ENCODE data around the gene ENTHD1. TPM values are rescaled to one million over a fixed set of nuclear protein-coding genes. Genes with fewer than 3 reads are reported as not detected.

ENTHD1 gene
- polyA plus RNA-seq, 1 donor from 2014 or later: not detected

GRCh38 chr22:39856588-39856987 lies 37.0 kb downstream of the ENTHD1 start:
- no peak for TF ChIP-seq EP300 (conservative IDR thresholded peaks at IDR 0.05; ENCODE audit: poor library complexity, severe bottlenecking)
- no peak for TF ChIP-seq EZH2 (IDR thresholded peaks at IDR 0.05; ENCODE audit: borderline replicate concordance, insufficient read depth, low read length, poor library complexity, severe bottlenecking)
- TF ChIP-seq REST (IDR thresholded peaks at IDR 0.05; ENCODE audit: borderline replicate concordance): no peak
- no peak for TF ChIP-seq POLR2AphosphoS5 (IDR thresholded peaks at IDR 0.05)
- Histone ChIP-seq H3K9me2 (ENCODE audit: insufficient read depth, low read length) (no peaks in the 10 kb centered on the region), H3F3A (ENCODE audit: insufficient read depth, low read length, poor library complexity, severe bottlenecking) (no peaks in the 10 kb centered on the region), H3K9me3 (ENCODE audit: low read length) (no peaks in the 10 kb centered on the region), H3K36me3 (ENCODE audit: insufficient read depth, low read length) (no peaks in the 10 kb centered on the region), H3K27ac (ENCODE audit: low read length) (no peak overlapping the region), H2AFZ (ENCODE audit: low read depth, low read length) (no peak overlapping the region), H3K4me3 (ENCODE audit: low read length) (no peak overlapping the region), H3K79me2 (replicated peaks; ENCODE audit: insufficient read depth, low read length) (no peaks in the 10 kb centered on the region), H3K9ac (ENCODE audit: low read length) (no peak overlapping the region), H3K4me2 (ENCODE audit: low read length) (no peak overlapping the region), H3K27me3 (ENCODE audit: insufficient read depth, low read depth, low read length) (no peaks in the 10 kb centered on the region), H4K20me1 (ENCODE audit: insufficient read depth) (no peaks in the 10 kb centered on the region)

- Histone ChIP-seq H3K79me2 (replicated peaks; ENCODE audit: insufficient read depth, low read length) (no peaks in the 10 kb centered on the region), H4K20me1 (ENCODE audit: insufficient read depth) (no peaks in the 10 kb centered on the region), H3K4me3 (ENCODE audit: low read length) (no peak overlapping the region), H3K9ac (ENCODE audit: low read length) (no peak overlapping the region), H3K9me3 (ENCODE audit: low read length) (no peaks in the 10 kb centered on the region), H3F3A (ENCODE audit: insufficient read depth, low read length, poor library complexity, severe bottlenecking) (no peaks in the 10 kb centered on the region), H3K27me3 (ENCODE audit: insufficient read depth, low read depth, low read length) (no peaks in the 10 kb centered on the region), H3K36me3 (ENCODE audit: insufficient read depth, low read length) (no peaks in the 10 kb centered on the region), H3K27ac (ENCODE audit: low read length) (no peak overlapping the region), H3K9me2 (ENCODE audit: insufficient read depth, low read length) (no peaks in the 10 kb centered on the region), H2AFZ (ENCODE audit: low read depth, low read length) (no peak overlapping the region), H3K4me2 (ENCODE audit: low read length) (no peak overlapping the region)
- no peak for TF ChIP-seq MXI1 (conservative IDR thresholded peaks at IDR 0.05; ENCODE audit: poor library complexity, severe bottlenecking)
- no peak for TF ChIP-seq EP300 (conservative IDR thresholded peaks at IDR 0.05; ENCODE audit: poor library complexity, severe bottlenecking)
- no peak for TF ChIP-seq RAD21 (conservative IDR thresholded peaks at IDR 0.05)
- no peak for TF ChIP-seq TAF1 (IDR thresholded peaks at IDR 0.05; ENCODE audit: low read depth)
- no peak for TF ChIP-seq EZH2 (IDR thresholded peaks at IDR 0.05; ENCODE audit: borderline replicate concordance, insufficient read depth, low read length, poor library complexity, severe bottlenecking)
- no peak for TF ChIP-seq POLR2AphosphoS5 (IDR thresholded peaks at IDR 0.05)
- no peak for TF ChIP-seq REST (IDR thresholded peaks at IDR 0.05; ENCODE audit: borderline replicate concordance)
- no peak for TF ChIP-seq SMC3 (conservative IDR thresholded peaks at IDR 0.05; ENCODE audit: poor library complexity)
- no peak for TF ChIP-seq CTCF (IDR thresholded peaks at IDR 0.05; ENCODE audit: poor library complexity, severe bottlenecking)
Observed at GRCh38 chr22:39852799-39853198, 40.8 kb downstream of the ENTHD1 start.
